Measurements from ENCODE around the gene PLAC9. TPM values are rescaled to one million over a fixed set of nuclear protein-coding genes. Genes with fewer than 3 reads are reported as not detected.
A peak's percentile ranks its signal among the peaks of the same experiment; 100 is the strongest.
"Not testable (repeated sequence)": the region's sequence is repeated elsewhere in the genome, so short reads cannot be mapped to it uniquely, and the experiment has no call there.

Gene PLAC9
- total RNA-seq, 2 experiments from 2014 or later = not detected

GRCh38 chr10:80144696-80145131, 12.2 kb downstream of the PLAC9 start:
- Mint-ChIP-seq H3K4me3 (peak overlapping the region; percentile 72), H3K9me3 (no peaks in the 10 kb centered on the region), H3K4me1 (peaks cover 22% of the 10 kb centered on the region), H3K27me3 (peaks cover 17% of the 10 kb centered on the region), H3K27ac (peak overlapping the region; percentile 76), H3K36me3 (ENCODE audit: low read depth) (peaks cover 17% of the 10 kb centered on the region)
- ChIA-PET CTCF (interaction anchor here (0.8 to 7.4 kb wide), 18 partner anchors 13 to 172 kb away, joined by 3 to 138 read pairs (median 5); partner anchors contain the start of gene ANXA11), POLR2A (interaction anchor here (1.0 to 2.8 kb wide), 9 partner anchors 13 to 108 kb away, joined by 3 to 22 read pairs (median 5); partner anchors contain the start of gene ANXA11)
- peak; percentile 39 for DNase-seq

GRCh38 chr10:80145406-80146308, 13.1 kb downstream of the PLAC9 start:
- Mint-ChIP-seq H3K27ac (peak overlapping the region; percentile 32), H3K36me3 (ENCODE audit: low read depth) (peaks cover 24% of the 10 kb centered on the region), H3K4me1 (peaks cover 22% of the 10 kb centered on the region), H3K27me3 (peaks cover 11% of the 10 kb centered on the region)
- not testable (repeated sequence) for DNase-seq, H3K4me3 Mint-ChIP-seq, H3K9me3 Mint-ChIP-seq
- ChIA-PET CTCF (interaction anchor here (0.7 to 7.4 kb wide), 8 partner anchors 43 to 77 kb away, joined by 3 to 138 read pairs (median 7); partner anchors contain the start of gene ANXA11), POLR2A (interaction anchor here (1.0 to 2.8 kb wide), 5 partner anchors 58 to 77 kb away, joined by 3 to 22 read pairs (median 9); partner anchors contain the start of gene ANXA11)

GRCh38 chr10:80146918-80147317, 14.4 kb downstream of the PLAC9 start:
- POLR2A ChIA-PET = interaction anchor here (0.7 to 1.6 kb wide), 2 partner anchors 17 to 59 kb away, joined by 4 read pairs; partner anchors contain the start of gene ANXA11
- no peak for DNase-seq
- peaks cover 36% of the 10 kb centered on the region for H3K36me3 Mint-ChIP-seq (ENCODE audit: low read depth)
- no peak overlapping the region for H3K27ac Mint-ChIP-seq
- H3K9me3 Mint-ChIP-seq = no peaks in the 10 kb centered on the region
- peaks cover 22% of the 10 kb centered on the region for H3K4me1 Mint-ChIP-seq
- peaks cover under 1% of the 10 kb centered on the region for H3K27me3 Mint-ChIP-seq
- no peak overlapping the region for H3K4me3 Mint-ChIP-seq
- CTCF ChIA-PET = interaction anchor here (1.2 to 1.7 kb wide), 2 partner anchors 59 to 76 kb away, joined by 3 to 5 read pairs; partner anchors contain the start of gene ANXA11

GRCh38 chr10:80148166-80148805, 15.8 kb downstream of the PLAC9 start:
- POLR2A ChIA-PET = no interaction called here
- no peak overlapping the region for H3K4me3 Mint-ChIP-seq
- H3K27ac Mint-ChIP-seq = no peak overlapping the region
- peaks cover 22% of the 10 kb centered on the region for H3K4me1 Mint-ChIP-seq
- H3K9me3 Mint-ChIP-seq = no peaks in the 10 kb centered on the region
- CTCF ChIA-PET = no interaction called here
- no peak for DNase-seq
- H3K36me3 Mint-ChIP-seq (ENCODE audit: low read depth) = peaks cover 45% of the 10 kb centered on the region
- H3K27me3 Mint-ChIP-seq = no peaks in the 10 kb centered on the region

GRCh38 chr10:80149123-80149522, 16.6 kb downstream of the PLAC9 start:
- POLR2A ChIA-PET = interaction anchor here (0.6 kb wide), 1 partner anchor 54 kb away, joined by 3 read pairs; no protein-coding TSS in a partner anchor
- no peaks in the 10 kb centered on the region for H3K27me3 Mint-ChIP-seq
- peak overlapping the region; percentile 37 for H3K27ac Mint-ChIP-seq
- H3K4me3 Mint-ChIP-seq = no peak overlapping the region
- CTCF ChIA-PET = interaction anchor here (0.8 to 2.0 kb wide), 2 partner anchors 13 to 112 kb away, joined by 3 to 5 read pairs; no protein-coding TSS in a partner anchor
- no peaks in the 10 kb centered on the region for H3K9me3 Mint-ChIP-seq
- peaks cover 16% of the 10 kb centered on the region for H3K4me1 Mint-ChIP-seq
- no peak for DNase-seq
- peaks cover 51% of the 10 kb centered on the region for H3K36me3 Mint-ChIP-seq (ENCODE audit: low read depth)

- Mint-ChIP-seq H3K27ac (no peak overlapping the region), H3K4me1 (peaks cover 7% of the 10 kb centered on the region), H3K4me3 (no peak overlapping the region), H3K27me3 (no peaks in the 10 kb centered on the region), H3K36me3 (ENCODE audit: low read depth) (peaks cover 62% of the 10 kb centered on the region), H3K9me3 (no peaks in the 10 kb centered on the region)
- CTCF ChIA-PET = interaction anchor here (0.8 to 2.0 kb wide), 2 partner anchors 12 to 111 kb away, joined by 3 to 5 read pairs; no protein-coding TSS in a partner anchor
- DNase-seq = no peak
- POLR2A ChIA-PET = interaction anchor here (1.4 to 1.5 kb wide), 3 partner anchors 10 to 55 kb away, joined by 3 to 7 read pairs (median 5); partner anchors contain the start of gene ANXA11
Observed at GRCh38 chr10:80150172-80150571, 17.6 kb downstream of the PLAC9 start.

GRCh38 chr10:80152820-80153219, 20.3 kb downstream of the PLAC9 start:
- H3K27ac Mint-ChIP-seq = no peak overlapping the region
- no peak overlapping the region for H3K4me3 Mint-ChIP-seq
- peaks cover 85% of the 10 kb centered on the region for H3K36me3 Mint-ChIP-seq (ENCODE audit: low read depth)

GRCh38 chr10:80153460-80153859, 20.9 kb downstream of the PLAC9 start:
- Mint-ChIP-seq H3K4me1 (no peaks in the 10 kb centered on the region), H3K4me3 (no peak overlapping the region), H3K9me3 (no peaks in the 10 kb centered on the region), H3K36me3 (ENCODE audit: low read depth) (peaks cover 87% of the 10 kb centered on the region), H3K27ac (no peak overlapping the region), H3K27me3 (no peaks in the 10 kb centered on the region)
- DNase-seq = no peak
- POLR2A ChIA-PET = interaction anchor here (1.0 to 1.1 kb wide), 2 partner anchors 34 to 38 kb away, joined by 3 read pairs; no protein-coding TSS in a partner anchor
- CTCF ChIA-PET = interaction anchor here (1.0 to 1.9 kb wide), 3 partner anchors 10 to 107 kb away, joined by 3 to 6 read pairs (median 3); no protein-coding TSS in a partner anchor

More at GRCh38 chr10:80152820-80153219, 20.3 kb downstream of the PLAC9 start:
- Mint-ChIP-seq H3K27me3 (no peaks in the 10 kb centered on the region), H3K4me1 (peaks cover under 1% of the 10 kb centered on the region), H3K9me3 (no peaks in the 10 kb centered on the region)
- POLR2A ChIA-PET = no interaction called here
- CTCF ChIA-PET = interaction anchor here (1.6 to 1.9 kb wide), 2 partner anchors 9 to 69 kb away, joined by 6 to 7 read pairs; no protein-coding TSS in a partner anchor
- DNase-seq = no peak

GRCh38 chr10:80154626-80154977, 22.1 kb downstream of the PLAC9 start:
- ChIA-PET CTCF (no interaction called here), POLR2A (interaction anchor here (1.0 kb wide), 1 partner anchor 33 kb away, joined by 3 read pairs; no protein-coding TSS in a partner anchor)
- H3K4me3 Mint-ChIP-seq = no peak overlapping the region
- no peaks in the 10 kb centered on the region for H3K9me3 Mint-ChIP-seq
- H3K36me3 Mint-ChIP-seq (ENCODE audit: low read depth) = peaks cover 90% of the 10 kb centered on the region
- H3K27me3 Mint-ChIP-seq = no peaks in the 10 kb centered on the region
- H3K4me1 Mint-ChIP-seq = peaks cover 2% of the 10 kb centered on the region
- DNase-seq = no peak
- no peak overlapping the region for H3K27ac Mint-ChIP-seq

GRCh38 chr10:80154978-80155695, 22.6 kb downstream of the PLAC9 start:
- DNase-seq = no peak
- Mint-ChIP-seq H3K4me1 (peaks cover 3% of the 10 kb centered on the region), H3K27me3 (no peaks in the 10 kb centered on the region), H3K27ac (no peak overlapping the region), H3K36me3 (ENCODE audit: low read depth) (peaks cover 92% of the 10 kb centered on the region), H3K9me3 (no peaks in the 10 kb centered on the region), H3K4me3 (no peak overlapping the region)
- ChIA-PET POLR2A (no interaction called here), CTCF (no interaction called here)

- Mint-ChIP-seq H3K36me3 (ENCODE audit: low read depth) (peaks cover 92% of the 10 kb centered on the region), H3K9me3 (no peaks in the 10 kb centered on the region), H3K27ac (peak overlapping the region; percentile 18), H3K4me3 (no peak overlapping the region), H3K27me3 (no peaks in the 10 kb centered on the region), H3K4me1 (peaks cover 3% of the 10 kb centered on the region)
- CTCF ChIA-PET = no interaction called here
- DNase-seq = no peak
- POLR2A ChIA-PET = interaction anchor here (1.0 kb wide), 1 partner anchor 12 kb away, joined by 3 read pairs; no protein-coding TSS in a partner anchor
Observed at GRCh38 chr10:80155696-80156215, 23.2 kb downstream of the PLAC9 start.

GRCh38 chr10:80156216-80156615, 23.7 kb downstream of the PLAC9 start:
- no peak for DNase-seq
- Mint-ChIP-seq H3K27me3 (no peaks in the 10 kb centered on the region), H3K4me3 (no peak overlapping the region), H3K27ac (peak overlapping the region; percentile 18), H3K4me1 (peaks cover 3% of the 10 kb centered on the region), H3K9me3 (no peaks in the 10 kb centered on the region), H3K36me3 (ENCODE audit: low read depth) (peaks cover 91% of the 10 kb centered on the region)
- ChIA-PET POLR2A (interaction anchor here (1.0 kb wide), 1 partner anchor 13 kb away, joined by 3 read pairs; no protein-coding TSS in a partner anchor), CTCF (no interaction called here)
